Measurements from ENCODE around the gene MANBA. TPM values are rescaled to one million over a fixed set of nuclear protein-coding genes. Genes with fewer than 3 reads are reported as not detected.

The MANBA gene
- total RNA-seq, 1 donor from 2014 or later: 30.3 TPM

DNA sequence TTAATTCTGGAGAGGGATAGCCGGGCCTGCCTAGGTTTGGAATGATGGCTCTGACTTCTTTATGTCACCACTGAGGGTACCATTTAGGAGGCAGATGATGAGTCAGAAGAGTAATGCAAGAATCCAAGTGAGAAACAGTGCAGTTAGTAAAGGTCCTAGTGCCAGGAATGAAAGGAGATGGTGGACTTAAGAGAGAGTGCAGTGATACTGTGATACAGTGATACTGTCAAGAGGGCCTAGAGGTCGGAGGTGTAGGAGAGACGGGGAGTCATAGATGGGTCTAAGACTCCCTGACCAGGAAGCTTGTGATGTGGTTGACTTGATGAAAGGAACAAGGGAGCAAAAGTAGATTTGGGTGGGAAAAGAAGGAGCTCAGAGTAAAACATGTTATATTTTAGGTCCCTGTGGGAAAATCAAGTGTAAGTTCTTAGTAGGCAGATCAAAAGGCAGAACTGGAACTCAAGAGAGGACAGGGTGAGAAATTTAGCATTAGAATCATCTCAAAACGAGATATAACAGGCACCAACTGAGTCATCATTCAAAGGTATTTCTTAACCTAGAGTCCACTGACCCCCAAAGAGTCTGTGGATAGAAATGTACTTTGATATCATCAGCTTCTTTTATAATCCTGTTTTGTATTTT lies 174.6 kb downstream of the MANBA start:
- no peak for TF ChIP-seq CTCF (IDR thresholded peaks at IDR 0.05; ENCODE audit: borderline replicate concordance)
- Histone ChIP-seq H3K27me3 (ENCODE audit: low read depth) (no peaks in the 10 kb centered on the region), H3K4me1 (no peaks in the 10 kb centered on the region), H3K27ac (replicated peaks) (no peak overlapping the region), H3K4me3 (no peak overlapping the region), H3K9me3 (replicated peaks) (peaks cover 6% of the 10 kb centered on the region), H3K36me3 (peaks cover 71% of the 10 kb centered on the region)
- intact Hi-C loops (cut with micrococcal nuclease): no loop called here
- DNase-seq: no peak

DNA sequence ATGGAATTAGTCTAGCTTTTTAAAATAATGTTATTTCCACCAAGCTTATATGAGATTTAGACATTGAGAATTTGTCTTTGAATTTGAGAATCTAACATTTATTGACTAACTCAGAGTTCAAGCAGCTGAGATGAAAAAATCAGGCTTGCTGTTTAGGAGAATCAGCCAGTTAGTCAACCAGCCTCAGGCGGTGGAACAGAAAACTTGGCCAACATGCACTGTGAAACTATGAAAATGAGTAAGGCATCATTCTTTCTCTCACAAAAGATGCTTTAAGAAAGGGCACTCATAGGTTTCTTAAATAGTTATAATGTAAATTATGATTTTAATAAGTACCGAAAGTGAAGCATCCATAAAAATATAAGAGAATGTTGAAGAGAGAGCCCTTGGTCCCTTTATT lies 175.4 kb downstream of the MANBA start:
- Histone ChIP-seq H3K36me3 (peaks cover 71% of the 10 kb centered on the region), H3K4me3 (no peak overlapping the region), H3K4me1 (no peaks in the 10 kb centered on the region), H3K27me3 (ENCODE audit: low read depth) (no peaks in the 10 kb centered on the region), H3K27ac (replicated peaks) (no peak overlapping the region), H3K9me3 (replicated peaks) (no peaks in the 10 kb centered on the region)
- intact Hi-C loops (cut with micrococcal nuclease): no loop called here
- no peak for DNase-seq
- TF ChIP-seq CTCF (IDR thresholded peaks at IDR 0.05; ENCODE audit: borderline replicate concordance): no peak

- TF ChIP-seq CTCF (IDR thresholded peaks at IDR 0.05; ENCODE audit: borderline replicate concordance): no peak
- H3K27ac ChIP-seq (replicated peaks): no peak overlapping the region
- H3K27me3 ChIP-seq (ENCODE audit: low read depth): no peaks in the 10 kb centered on the region
- H3K36me3 ChIP-seq: peaks cover 74% of the 10 kb centered on the region
- no peak overlapping the region for H3K4me3 ChIP-seq
- intact Hi-C loops (cut with micrococcal nuclease): no loop called here
- no peaks in the 10 kb centered on the region for H3K4me1 ChIP-seq
- H3K9me3 ChIP-seq (replicated peaks): no peaks in the 10 kb centered on the region
- DNase-seq: no peak
These were observed 176.7 kb downstream of the MANBA start for GRCh38 chr4:102584091-102584490.

Other genes starting within 250 kb of the MANBA start
- 251 TPM for gene UBE2D3, start 66.6 kb upstream of the MANBA start, total RNA-seq
- gene CISD2, start 108.0 kb upstream of the MANBA start, total RNA-seq: 17.1 TPM

All from left ventricle myocardium inferior (tissue), 1 donor.